Keratinocyte (primary cell): ENCODE results near the gene FBXO31. TPM values are rescaled to one million over a fixed set of nuclear protein-coding genes. Genes with fewer than 3 reads are reported as not detected.

ENCODE experiments used
- DNase-seq: peaks from one replicate; pipeline ENCODE4 v3.0.0-alpha.2; 2011; ENCODE audit warnings: low read depth, missing footprints, low spot score
- FAIRE-seq: peaks from 2 replicates; lab custom pipeline; 2011; peaks lifted over from hg19 to GRCh38; lab: Jason Lieb, UNC
- H2AFZ ChIP-seq: 2 replicates; pipeline ENCODE4 v1.6.0; 2012; ENCODE audit warnings: low read length, control low read depth, inconsistent platforms; ENCODE audit not compliant: control insufficient read depth
- H3K27ac ChIP-seq: 2 replicates; pipeline ENCODE4 v1.5.1; 2011; ENCODE audit warnings: low read length; ENCODE audit not compliant: control insufficient read depth, insufficient read depth
- H3K27me3 ChIP-seq: 3 replicates; pipeline ENCODE4 v1.6.0; 2011; ENCODE audit warnings: low read length; ENCODE audit not compliant: control insufficient read depth, insufficient read depth; ENCODE audit errors: extremely low read depth
- H3K36me3 ChIP-seq, 2 experiments: 2 replicates in 1 of 2; 3 replicates in 1 of 2; pipeline ENCODE4 v1.5.1; 2011; ENCODE audit warnings: low read length in 2 of 2, mild to moderate bottlenecking in 1 of 2; ENCODE audit not compliant: control insufficient read depth in 2 of 2, insufficient read depth in 2 of 2; ENCODE audit errors: extremely low read depth in 1 of 2
- H3K4me1 ChIP-seq: 3 replicates; pipeline ENCODE4 v1.5.1; 2011; ENCODE audit warnings: low read length; ENCODE audit not compliant: control insufficient read depth, insufficient read depth; ENCODE audit errors: extremely low read depth
- H3K4me2 ChIP-seq: 3 replicates; pipeline ENCODE4 v1.6.0; 2011; ENCODE audit warnings: low read depth, low read length; ENCODE audit not compliant: control insufficient read depth, insufficient read depth; ENCODE audit errors: extremely low read depth
- H3K4me3 ChIP-seq, 3 experiments: fragments of 200-600 bp in 1 of 3; sonication (generic) in 1 of 3; 2 replicates in 2 of 3; 3 replicates in 1 of 3; pipeline ENCODE4 v1.5.1; 2011 to 2016; ENCODE audit warnings: low read length in 3 of 3, mild to moderate bottlenecking in 3 of 3, control low read depth in 2 of 3, inconsistent platforms in 1 of 3, low read depth in 1 of 3, mixed read lengths in 1 of 3, mixed run types in 1 of 3, moderate library complexity in 1 of 3; ENCODE audit not compliant: control insufficient read depth in 2 of 3, insufficient read depth in 2 of 3; ENCODE audit errors: extremely low read depth in 1 of 3
- H3K79me2 ChIP-seq: 2 replicates; pipeline ENCODE4 v1.6.0; 2012; ENCODE audit warnings: low read length; ENCODE audit not compliant: control insufficient read depth, insufficient read depth
- H3K9ac ChIP-seq: 3 replicates; pipeline ENCODE4 v1.6.0; 2011; ENCODE audit warnings: low read length; ENCODE audit not compliant: control insufficient read depth, insufficient read depth; ENCODE audit errors: extremely low read depth
- H3K9me1 ChIP-seq: 3 replicates; pipeline ENCODE4 v1.6.0; 2011; ENCODE audit warnings: low read length; ENCODE audit not compliant: control insufficient read depth, insufficient read depth; ENCODE audit errors: extremely low read depth
- H3K9me3 ChIP-seq: 2 replicates; pipeline ENCODE4 v1.5.1; 2012; ENCODE audit warnings: low read depth, low read length; ENCODE audit not compliant: control insufficient read depth
- H4K20me1 ChIP-seq: 3 replicates; pipeline ENCODE4 v1.6.0; 2011; ENCODE audit warnings: low read length; ENCODE audit not compliant: control insufficient read depth, insufficient read depth; ENCODE audit errors: extremely low read depth
- CTCF ChIP-seq, 3 experiments: IDR thresholded peaks in 1 of 3; conservative IDR thresholded peaks in 1 of 3; optimal IDR thresholded peaks in 1 of 3; 2 replicates in 2 of 3; 3 replicates in 1 of 3; pipeline versions ENCODE3 to v1.5.1; 2011; ENCODE audit warnings: low read length in 3 of 3, mild to moderate bottlenecking in 3 of 3, moderate library complexity in 2 of 3, control low read depth in 1 of 3, inconsistent platforms in 1 of 3; ENCODE audit not compliant: insufficient read depth in 2 of 3; ENCODE audit errors: extremely low read depth in 1 of 3
- EZH2 ChIP-seq: IDR thresholded peaks from one replicate; pipeline ENCODE4 v1.6.1; 2012; ENCODE audit warnings: inconsistent platforms, mild to moderate bottlenecking, low read length, moderate library complexity
- dilution Hi-C: fragments of 300-500 bp; cut with MboI; formaldehyde crosslinking; loops from one replicate; pipeline ENCODE4 v1.7.0; 2020; ENCODE audit warnings: low sequenced_read_pairs; ENCODE audit not compliant: extremely low pct_ligation_motif_present
- polyA plus RNA-seq, 5 experiments: library from polyadenylated mRNA; depleted of rRNA in 3 of 5; stranded (reverse) in 3 of 5; stranded (forward) in 1 of 5; unstranded in 1 of 5; fragments of >200 nt; gene quantifications; 1 replicate in 1 of 5; 2 replicates in 3 of 5; 3 replicates in 1 of 5; pipeline versions ENCODE4 v1.2.1 to v1.2.3, GENCODE V29; 2011 to 2012; ENCODE audit warnings: missing spikeins in 2 of 5, low read depth in 1 of 5, low replicate concordance in 1 of 5

FBXO31 gene
- polyA plus RNA-seq, 1 donor (not counting 4 experiments of a cell fraction or from before 2014, with no cell fraction given): 17.0 TPM

- peak overlapping the region; percentile 97 for H3K9ac ChIP-seq
- no peak for TF ChIP-seq EZH2
- TF ChIP-seq CTCF (optimal IDR thresholded peaks at IDR 0.05 in 1 of 3, IDR thresholded peaks at IDR 0.05 in 1 of 3, conservative IDR thresholded peaks at IDR 0.05 in 1 of 3; ENCODE audit: extremely low read depth in 1 of 3, insufficient read depth in 2 of 3, low read length in 3 of 3): no peak
- no peaks in the 10 kb centered on the region for H3K27me3 ChIP-seq
- no peaks in the 10 kb centered on the region for H3K9me1 ChIP-seq
- peaks cover 16% of the 10 kb centered on the region for H3K79me2 ChIP-seq
- H3K4me2 ChIP-seq: peak overlapping the region; percentile 96
- dilution Hi-C loops: no loop called here
- no peaks in the 10 kb centered on the region for H3K9me3 ChIP-seq
- H3K4me3 ChIP-seq: peak overlapping the region; percentile 82 to 89 (median 89)
- DNase-seq: no peak
- peaks cover 0 to 4% of the 10 kb centered on the region in 2 experiments for H3K36me3 ChIP-seq
- peaks cover 7% of the 10 kb centered on the region for H3K4me1 ChIP-seq
- H2AFZ ChIP-seq: peak overlapping the region; percentile 60
- H3K27ac ChIP-seq: peak overlapping the region; percentile 91
- FAIRE-seq: no peak
- H4K20me1 ChIP-seq: no peaks in the 10 kb centered on the region
Observed at GRCh38 chr16:87317750-87318644, 65.6 kb downstream of the FBXO31 start.

GRCh38 chr16:87316923-87317749 lies 66.4 kb downstream of the FBXO31 start, which contains the start of gene C16orf95:
TSS of gene C16orf95 (minus strand) at chr16:87317392. CDS start at chr16:87317242, 150 bp downstream.
- Histone ChIP-seq H3K36me3 (peaks cover 0 to 2% of the 10 kb centered on the region in 2 experiments), H3K4me3 (peak within 1 kb of the TSS; percentile 82 to 89 (median 89)), H3K27ac (peak within 1 kb of the TSS; percentile 91), H4K20me1 (no peaks in the 10 kb centered on the region), H2AFZ (peak within 1 kb of the TSS; percentile 88), H3K27me3 (no peaks in the 10 kb centered on the region), H3K9me1 (no peaks in the 10 kb centered on the region), H3K9ac (peak within 1 kb of the TSS; percentile 97), H3K4me1 (peaks cover 7% of the 10 kb centered on the region), H3K9me3 (no peaks in the 10 kb centered on the region), H3K79me2 (peaks cover 16% of the 10 kb centered on the region), H3K4me2 (peak within 1 kb of the TSS; percentile 96)
- TF ChIP-seq EZH2: no peak
- peak; percentile 64 to 76 (median 72) for TF ChIP-seq CTCF (optimal IDR thresholded peaks at IDR 0.05 in 1 of 3, IDR thresholded peaks at IDR 0.05 in 1 of 3, conservative IDR thresholded peaks at IDR 0.05 in 1 of 3; ENCODE audit: extremely low read depth in 1 of 3, insufficient read depth in 2 of 3, low read length in 3 of 3)
- DNase-seq: peak; percentile 70
- FAIRE-seq: no peak
- dilution Hi-C loops: no loop called here
